Measurements from ENCODE around the gene EPHB3.

Gene EPHB3

DNA sequence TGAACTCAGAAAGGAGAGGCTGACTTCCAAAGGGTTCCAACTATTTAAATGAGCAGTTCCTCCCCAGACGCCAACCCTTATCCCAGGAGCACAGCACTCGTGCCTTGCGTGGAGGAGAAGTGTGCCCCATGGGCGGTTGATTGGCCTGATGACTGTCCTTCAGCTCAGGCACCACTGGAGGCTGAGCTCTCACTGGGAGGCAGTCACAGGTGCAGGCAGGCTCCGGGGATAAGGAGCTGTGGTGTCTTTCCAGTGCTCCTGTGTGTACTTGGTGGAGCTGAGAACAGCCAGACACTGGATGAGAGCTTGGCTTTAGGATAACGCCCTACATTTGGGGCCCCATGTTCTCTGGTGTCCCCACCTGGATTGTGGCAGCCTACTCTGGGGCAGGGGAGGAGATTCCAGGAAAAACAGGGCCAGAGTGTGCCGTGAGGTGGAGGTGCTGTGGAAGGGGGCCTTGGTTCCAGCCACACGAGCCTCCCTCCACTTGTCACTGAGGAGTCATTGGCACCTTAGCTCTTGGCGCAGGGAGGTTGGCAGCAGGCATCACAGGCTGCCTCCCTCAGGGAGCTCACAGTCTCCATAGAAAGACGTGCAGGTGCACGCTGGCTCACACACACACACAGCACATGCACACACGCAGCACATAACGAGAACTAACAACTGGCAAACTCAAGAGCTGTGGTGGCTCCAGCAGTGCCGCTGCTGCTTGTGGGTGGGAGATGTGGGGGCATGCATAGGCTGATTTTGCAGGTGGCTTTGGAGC lies 22.7 kb upstream of the EPHB3 start:
- H3K36me3 Mint-ChIP-seq (ENCODE audit: low read depth) = no peaks in the 10 kb centered on the region
- H3K27ac Mint-ChIP-seq = no peak overlapping the region
- DNase-seq (ENCODE audit: low spot score) = no peak
- H3K27me3 Mint-ChIP-seq (ENCODE audit: low read depth) = peaks cover 34% of the 10 kb centered on the region
- H3K9me3 Mint-ChIP-seq = no peaks in the 10 kb centered on the region
- no peak overlapping the region for H3K4me3 Mint-ChIP-seq
- peaks cover under 1% of the 10 kb centered on the region for H3K4me1 Mint-ChIP-seq (ENCODE audit: low read depth)

DNA sequence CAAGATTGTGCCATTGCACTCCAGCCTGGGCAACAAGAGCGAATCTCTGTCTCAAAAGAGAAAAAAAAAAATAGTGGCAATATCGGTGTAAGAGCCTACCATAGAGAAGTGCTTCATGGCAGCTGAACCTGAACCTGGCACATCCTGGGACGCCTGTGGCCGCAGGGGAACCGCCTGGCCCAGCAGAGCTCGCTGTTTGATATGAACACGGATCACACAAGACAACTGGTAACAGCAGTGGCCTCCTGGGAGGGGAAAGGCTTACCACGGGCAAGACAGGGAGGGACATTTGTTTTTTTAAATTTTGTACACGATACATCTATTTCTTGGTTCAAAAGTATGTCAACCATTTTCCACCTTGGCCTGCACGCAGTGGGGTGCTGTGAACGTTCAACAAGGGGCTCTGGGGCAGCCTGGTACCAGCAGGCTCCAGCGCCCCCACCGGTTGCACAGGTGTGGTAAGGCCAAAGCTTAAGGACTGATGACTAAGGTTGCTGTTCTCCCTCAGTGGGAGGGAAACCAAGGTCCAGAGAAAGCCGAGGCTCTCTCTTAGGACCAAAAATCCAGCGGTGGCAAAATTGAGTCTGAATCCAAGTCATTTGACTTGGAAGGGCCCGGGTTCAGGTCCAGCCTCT lies 21.7 kb upstream of the EPHB3 start:
- Mint-ChIP-seq H3K4me1 (ENCODE audit: low read depth) (peaks cover 4% of the 10 kb centered on the region), H3K4me3 (no peak overlapping the region), H3K27me3 (ENCODE audit: low read depth) (peaks cover 37% of the 10 kb centered on the region), H3K27ac (no peak overlapping the region), H3K9me3 (no peaks in the 10 kb centered on the region), H3K36me3 (ENCODE audit: low read depth) (no peaks in the 10 kb centered on the region)
- DNase-seq (ENCODE audit: low spot score) = no peak

DNA sequence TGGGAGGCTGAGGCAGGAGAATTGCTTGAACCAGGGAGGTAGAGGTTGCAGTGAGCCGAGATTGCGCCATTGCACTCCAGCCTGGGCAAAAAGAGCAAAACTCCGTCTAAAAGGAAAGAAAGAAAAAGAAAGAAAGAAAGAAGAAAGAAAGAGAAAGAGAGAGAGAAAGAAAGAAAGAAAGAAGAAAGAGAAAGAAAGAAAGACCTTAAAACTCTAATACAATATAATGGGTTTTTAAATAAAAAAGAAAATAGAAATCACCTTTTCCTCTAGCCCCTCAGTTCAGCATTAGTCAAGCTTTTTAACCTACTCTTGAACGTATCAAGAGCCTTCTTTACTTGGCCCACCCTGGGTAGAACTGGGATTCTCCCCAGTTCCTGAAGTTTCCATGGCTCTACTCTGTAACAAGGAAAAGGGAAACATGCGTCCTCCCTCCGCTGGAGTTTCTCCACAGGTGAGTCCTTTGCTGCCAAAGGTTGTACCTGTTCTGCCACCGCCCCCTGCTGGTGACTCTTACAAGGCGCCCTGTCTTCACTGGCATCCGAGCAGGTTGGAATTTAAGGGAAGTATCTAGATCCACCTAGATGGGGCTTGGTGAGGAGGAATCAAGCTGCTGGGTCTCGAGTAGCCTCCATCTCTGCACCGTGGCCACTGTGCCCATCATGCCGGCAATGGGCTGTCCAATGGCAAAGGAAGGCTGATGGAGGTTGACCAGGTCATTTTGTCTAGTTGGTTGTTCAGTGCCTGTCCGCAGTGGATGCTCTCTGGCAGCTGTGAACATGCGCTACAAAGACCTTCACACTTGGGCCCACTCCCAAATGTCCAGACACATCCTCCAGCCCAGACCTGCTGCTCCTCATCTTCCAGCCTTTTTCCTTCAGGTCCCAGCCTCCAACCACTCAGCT lies 20.6 kb upstream of the EPHB3 start:
- no peak overlapping the region for H3K4me3 Mint-ChIP-seq
- H3K27me3 Mint-ChIP-seq (ENCODE audit: low read depth) = peaks cover 37% of the 10 kb centered on the region
- H3K9me3 Mint-ChIP-seq = no peaks in the 10 kb centered on the region
- peak; percentile 59 for DNase-seq (ENCODE audit: low spot score)
- H3K27ac Mint-ChIP-seq = no peak overlapping the region
- peaks cover 4% of the 10 kb centered on the region for H3K4me1 Mint-ChIP-seq (ENCODE audit: low read depth)
- H3K36me3 Mint-ChIP-seq (ENCODE audit: low read depth) = no peaks in the 10 kb centered on the region

DNA sequence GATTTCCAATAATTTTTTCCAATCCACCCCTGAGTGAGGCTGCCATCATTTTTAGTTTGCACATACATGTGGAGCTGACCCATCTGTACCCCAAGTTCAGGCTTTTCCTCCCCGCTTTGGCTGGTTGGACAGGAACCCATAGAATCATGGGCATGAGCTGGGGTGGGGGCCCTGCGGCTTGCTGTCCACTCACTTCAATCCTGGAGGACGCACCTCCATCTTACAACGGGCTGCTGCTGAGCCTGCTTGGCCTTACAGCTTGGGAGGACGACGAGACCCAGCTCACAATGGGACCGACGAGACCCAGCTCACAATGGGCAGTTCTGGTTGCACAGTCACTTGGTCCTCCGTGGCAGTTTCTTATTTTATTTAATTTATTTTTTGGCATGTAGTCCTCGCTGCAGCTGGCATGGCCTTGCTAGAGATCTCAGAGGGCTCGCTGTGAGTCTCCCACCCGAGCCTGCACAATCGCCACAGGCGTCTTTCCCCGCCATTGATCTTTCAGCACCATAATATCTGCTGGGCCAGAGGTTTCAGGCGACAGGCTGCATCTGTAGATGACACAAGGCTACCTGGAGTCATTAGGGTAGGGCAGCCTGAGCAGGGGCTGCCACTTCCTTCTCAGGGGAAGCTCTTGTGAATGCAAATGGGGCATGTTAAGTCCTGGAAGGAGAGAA lies 19.6 kb upstream of the EPHB3 start:
- Mint-ChIP-seq H3K4me1 (ENCODE audit: low read depth) (peaks cover 4% of the 10 kb centered on the region), H3K27me3 (ENCODE audit: low read depth) (peaks cover 31% of the 10 kb centered on the region), H3K36me3 (ENCODE audit: low read depth) (no peaks in the 10 kb centered on the region), H3K4me3 (no peak overlapping the region), H3K9me3 (no peaks in the 10 kb centered on the region), H3K27ac (no peak overlapping the region)
- DNase-seq (ENCODE audit: low spot score) = no peak

DNA sequence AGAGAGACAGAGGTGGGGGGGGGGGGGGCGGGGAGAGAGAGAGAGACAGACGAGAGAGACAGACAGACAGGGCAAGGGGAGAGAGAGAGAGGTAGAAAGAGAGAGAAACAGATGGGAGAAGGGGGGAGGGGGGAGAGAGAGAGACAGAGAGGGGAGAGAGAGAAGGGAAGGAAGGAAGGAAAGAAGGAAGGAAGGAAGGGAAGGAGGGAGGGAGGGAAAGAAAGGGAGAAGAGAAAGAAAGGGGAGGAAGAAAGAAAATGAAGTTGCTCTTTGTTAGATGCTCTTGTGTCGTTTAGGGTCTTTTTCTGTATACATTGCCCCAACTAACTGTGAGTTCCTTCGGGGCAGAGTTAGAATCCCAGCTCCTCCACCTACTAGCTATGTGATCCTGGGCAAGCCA lies 19.0 kb upstream of the EPHB3 start:
- Mint-ChIP-seq H3K4me1 (ENCODE audit: low read depth) (peaks cover 4% of the 10 kb centered on the region), H3K27ac (no peak overlapping the region), H3K36me3 (ENCODE audit: low read depth) (no peaks in the 10 kb centered on the region), H3K9me3 (no peaks in the 10 kb centered on the region), H3K4me3 (no peak overlapping the region), H3K27me3 (ENCODE audit: low read depth) (peaks cover 31% of the 10 kb centered on the region)
- no peak for DNase-seq (ENCODE audit: low spot score)

DNA sequence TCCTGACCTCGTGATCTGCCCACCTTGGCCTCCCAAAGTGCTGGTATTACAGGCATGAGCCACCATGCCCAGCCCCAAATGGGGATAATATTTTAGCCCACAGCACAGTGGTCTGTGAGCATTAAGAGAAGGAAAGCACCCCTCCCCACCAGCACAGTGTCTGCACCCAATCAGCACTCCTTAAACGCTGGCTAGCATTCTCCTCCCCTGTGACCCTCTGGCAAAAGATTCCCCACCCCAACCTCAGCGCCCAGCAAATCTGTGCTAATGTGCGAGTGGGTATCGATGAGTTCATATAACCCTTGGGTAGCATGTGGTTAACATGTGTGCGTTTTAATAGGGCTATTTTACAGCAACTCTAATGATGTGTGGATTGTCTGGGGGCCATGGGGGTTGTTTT lies 18.3 kb upstream of the EPHB3 start:
- Mint-ChIP-seq H3K4me1 (ENCODE audit: low read depth) (peaks cover 4% of the 10 kb centered on the region), H3K27me3 (ENCODE audit: low read depth) (peaks cover 28% of the 10 kb centered on the region), H3K27ac (no peak overlapping the region), H3K9me3 (no peaks in the 10 kb centered on the region), H3K36me3 (ENCODE audit: low read depth) (no peaks in the 10 kb centered on the region), H3K4me3 (no peak overlapping the region)
- DNase-seq (ENCODE audit: low spot score) = no peak

DNA sequence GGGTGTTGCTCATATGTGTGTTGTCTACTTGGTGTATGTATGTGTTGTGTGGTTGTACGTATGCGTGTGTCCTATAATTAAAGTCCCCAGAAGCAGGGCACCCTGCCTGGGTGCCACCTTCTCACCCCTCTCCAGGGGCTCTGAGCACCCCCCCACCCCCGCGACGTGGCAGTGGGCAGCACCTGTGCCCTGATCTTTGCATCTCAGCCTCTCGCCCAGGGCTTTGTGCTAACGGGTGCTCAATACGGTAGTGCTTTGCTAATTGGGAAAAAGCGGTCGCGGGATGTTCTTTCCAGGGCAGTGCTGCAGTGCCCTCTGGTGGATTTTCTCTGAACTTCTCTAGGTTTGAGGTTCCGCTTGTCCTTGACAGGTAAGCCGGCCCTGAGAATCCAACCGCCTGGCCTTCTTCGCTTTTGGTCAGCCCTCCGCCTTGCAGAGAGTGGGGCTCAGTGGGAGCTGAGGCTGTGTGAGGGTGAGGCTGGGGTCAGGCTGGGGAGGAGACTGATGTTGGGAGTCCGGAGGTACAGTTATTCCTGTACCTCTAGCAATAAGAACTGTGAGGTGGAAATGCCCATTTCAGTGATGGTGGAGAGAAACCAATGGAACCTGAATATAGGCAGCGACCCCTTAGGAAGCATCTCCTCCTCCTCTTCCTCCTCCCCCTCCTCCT lies 17.6 kb upstream of the EPHB3 start:
- Mint-ChIP-seq H3K4me3 (no peak overlapping the region), H3K27ac (no peak overlapping the region), H3K27me3 (ENCODE audit: low read depth) (peaks cover 22% of the 10 kb centered on the region), H3K4me1 (ENCODE audit: low read depth) (peaks cover 4% of the 10 kb centered on the region), H3K36me3 (ENCODE audit: low read depth) (no peaks in the 10 kb centered on the region), H3K9me3 (no peaks in the 10 kb centered on the region)
- peak; percentile 70 for DNase-seq (ENCODE audit: low spot score)

DNA sequence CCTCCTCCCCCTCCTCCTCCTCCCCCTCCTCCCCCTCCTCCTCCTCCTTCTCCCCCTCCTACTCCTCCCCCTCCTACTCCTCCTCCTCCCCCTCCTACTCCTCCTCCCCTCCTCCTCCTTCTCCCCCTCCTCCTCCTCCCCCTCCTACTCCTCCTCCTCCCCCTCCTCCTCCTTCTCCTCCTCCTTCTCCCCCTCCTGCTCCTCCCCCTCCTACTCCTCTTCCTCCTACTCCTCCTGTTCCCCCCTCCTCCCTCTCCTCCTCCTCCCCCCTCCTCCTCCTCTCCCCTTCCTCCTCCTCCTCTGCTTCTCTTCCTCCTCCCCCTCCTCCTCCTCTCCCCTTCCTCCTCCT lies 17.1 kb upstream of the EPHB3 start:
- Mint-ChIP-seq H3K4me3 (no peak overlapping the region), H3K4me1 (ENCODE audit: low read depth) (peaks cover 4% of the 10 kb centered on the region), H3K27me3 (ENCODE audit: low read depth) (peaks cover 21% of the 10 kb centered on the region), H3K9me3 (no peaks in the 10 kb centered on the region), H3K27ac (no peak overlapping the region), H3K36me3 (ENCODE audit: low read depth) (no peaks in the 10 kb centered on the region)
- no peak for DNase-seq (ENCODE audit: low spot score)

DNA sequence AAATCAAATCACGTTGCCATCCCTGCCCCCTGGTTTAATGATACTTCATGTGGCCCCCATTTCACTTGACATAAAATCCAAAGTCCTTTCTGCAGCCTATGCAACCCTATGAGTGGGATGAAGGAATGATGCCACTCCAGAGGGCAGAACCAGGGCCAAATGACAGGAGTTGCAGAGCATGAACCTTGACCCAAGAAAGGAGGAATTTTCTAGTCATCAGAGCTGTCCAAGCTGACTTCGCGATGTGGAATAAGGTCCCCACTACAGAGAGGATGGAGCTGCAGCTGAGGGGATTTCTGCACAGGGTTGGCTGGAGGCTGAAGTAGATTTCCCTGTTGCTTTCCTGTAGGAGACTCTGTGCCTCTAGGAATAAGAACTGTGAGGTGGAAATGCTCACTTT lies 15.8 kb upstream of the EPHB3 start:
- Mint-ChIP-seq H3K4me1 (ENCODE audit: low read depth) (peaks cover 4% of the 10 kb centered on the region), H3K36me3 (ENCODE audit: low read depth) (no peaks in the 10 kb centered on the region), H3K27ac (no peak overlapping the region), H3K9me3 (no peaks in the 10 kb centered on the region), H3K27me3 (ENCODE audit: low read depth) (peaks cover 21% of the 10 kb centered on the region), H3K4me3 (no peak overlapping the region)
- DNase-seq (ENCODE audit: low spot score) = no peak

DNA sequence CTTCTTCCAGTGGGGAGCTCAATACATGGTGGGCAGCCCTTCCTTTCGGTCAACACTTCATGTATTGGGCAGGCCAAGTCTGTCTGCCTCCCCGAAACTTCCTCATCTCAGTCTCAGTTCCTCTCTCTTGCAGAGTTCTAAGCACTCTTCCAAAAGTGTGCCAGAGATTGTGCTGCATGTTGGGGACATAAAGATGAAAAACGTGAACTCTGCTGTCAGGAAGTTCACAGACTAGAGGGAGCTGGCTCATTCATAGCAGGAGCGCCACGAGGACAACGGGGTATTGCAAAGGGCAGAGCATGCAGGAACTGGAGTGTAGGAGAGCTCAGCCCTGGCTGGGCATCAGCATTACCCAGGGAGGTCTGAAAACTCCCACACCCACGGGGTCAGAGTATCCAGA lies 15.3 kb upstream of the EPHB3 start:
- H3K4me3 Mint-ChIP-seq = no peak overlapping the region
- no peaks in the 10 kb centered on the region for H3K36me3 Mint-ChIP-seq (ENCODE audit: low read depth)
- H3K4me1 Mint-ChIP-seq (ENCODE audit: low read depth) = peaks cover 4% of the 10 kb centered on the region
- no peak overlapping the region for H3K27ac Mint-ChIP-seq
- DNase-seq (ENCODE audit: low spot score) = no peak
- H3K27me3 Mint-ChIP-seq (ENCODE audit: low read depth) = peaks cover 18% of the 10 kb centered on the region
- H3K9me3 Mint-ChIP-seq = no peaks in the 10 kb centered on the region

DNA sequence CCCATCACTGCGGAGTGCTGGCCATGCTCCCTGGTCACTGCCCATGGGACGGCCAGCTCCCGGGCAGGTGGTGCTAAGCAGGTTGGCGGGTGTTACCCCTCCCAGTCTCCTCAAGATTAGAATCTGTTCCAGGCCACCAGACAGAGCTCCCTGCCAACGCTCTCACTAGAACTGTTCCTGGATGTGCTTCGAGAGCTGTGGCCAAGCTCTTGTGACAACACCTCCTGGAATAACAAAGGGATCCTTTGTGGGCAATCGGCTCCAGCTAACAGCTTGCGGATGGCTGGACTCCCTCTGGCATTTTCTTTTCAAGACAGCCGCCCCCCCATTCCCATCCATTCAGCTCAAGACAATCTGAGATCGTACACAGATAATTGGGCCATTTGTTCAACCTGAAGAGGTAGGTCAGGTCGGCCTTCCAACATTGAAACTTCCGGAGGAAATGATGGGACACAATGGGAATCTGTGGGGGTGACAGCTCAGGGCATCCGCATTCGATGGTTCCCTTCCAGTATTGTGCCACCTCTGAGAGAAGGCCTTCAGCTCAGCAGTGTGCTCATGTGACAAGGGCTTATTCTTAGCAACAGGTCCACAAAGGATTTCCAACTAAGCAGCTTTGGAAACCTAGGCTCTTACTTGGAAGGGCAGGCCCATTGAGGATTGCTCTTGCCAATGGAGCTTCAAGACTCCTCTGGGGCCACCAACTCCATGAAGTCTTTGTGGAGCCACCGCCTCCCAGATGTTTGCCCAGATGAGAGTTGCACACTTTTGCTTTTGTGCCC lies 11.6 kb upstream of the EPHB3 start:
- H3K27me3 Mint-ChIP-seq (ENCODE audit: low read depth) = peaks cover 7% of the 10 kb centered on the region
- no peak overlapping the region for H3K4me3 Mint-ChIP-seq
- DNase-seq (ENCODE audit: low spot score) = no peak
- H3K4me1 Mint-ChIP-seq (ENCODE audit: low read depth) = no peaks in the 10 kb centered on the region
- no peak overlapping the region for H3K27ac Mint-ChIP-seq
- no peaks in the 10 kb centered on the region for H3K9me3 Mint-ChIP-seq
- no peaks in the 10 kb centered on the region for H3K36me3 Mint-ChIP-seq (ENCODE audit: low read depth)

DNA sequence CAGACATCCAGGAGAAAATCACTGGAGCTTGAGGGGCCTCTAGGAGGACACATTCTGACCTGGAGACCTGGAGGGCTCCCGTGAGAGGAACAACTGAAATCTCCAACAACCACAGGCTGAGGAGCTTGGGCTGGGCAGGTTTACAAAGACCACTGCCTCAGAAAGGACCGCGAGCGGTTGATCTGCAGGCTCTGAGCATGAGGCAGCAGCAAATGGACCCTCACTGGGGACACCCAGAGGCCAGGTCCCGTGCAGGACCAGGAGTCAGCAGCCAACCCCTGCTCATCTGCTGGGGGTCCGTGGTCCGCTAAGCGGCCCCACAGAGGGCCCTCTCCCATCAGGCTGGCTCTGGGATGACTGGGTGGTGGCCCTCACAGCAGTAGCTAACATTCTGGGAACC lies 10.5 kb upstream of the EPHB3 start:
- peaks cover 1% of the 10 kb centered on the region for H3K4me1 Mint-ChIP-seq (ENCODE audit: low read depth)
- H3K9me3 Mint-ChIP-seq = no peaks in the 10 kb centered on the region
- H3K27ac Mint-ChIP-seq = no peak overlapping the region
- H3K36me3 Mint-ChIP-seq (ENCODE audit: low read depth) = no peaks in the 10 kb centered on the region
- no peak overlapping the region for H3K4me3 Mint-ChIP-seq
- peaks cover 7% of the 10 kb centered on the region for H3K27me3 Mint-ChIP-seq (ENCODE audit: low read depth)
- no peak for DNase-seq (ENCODE audit: low spot score)
